ENCODE measurements around the gene ARHGEF3.

The ARHGEF3 gene

DNA sequence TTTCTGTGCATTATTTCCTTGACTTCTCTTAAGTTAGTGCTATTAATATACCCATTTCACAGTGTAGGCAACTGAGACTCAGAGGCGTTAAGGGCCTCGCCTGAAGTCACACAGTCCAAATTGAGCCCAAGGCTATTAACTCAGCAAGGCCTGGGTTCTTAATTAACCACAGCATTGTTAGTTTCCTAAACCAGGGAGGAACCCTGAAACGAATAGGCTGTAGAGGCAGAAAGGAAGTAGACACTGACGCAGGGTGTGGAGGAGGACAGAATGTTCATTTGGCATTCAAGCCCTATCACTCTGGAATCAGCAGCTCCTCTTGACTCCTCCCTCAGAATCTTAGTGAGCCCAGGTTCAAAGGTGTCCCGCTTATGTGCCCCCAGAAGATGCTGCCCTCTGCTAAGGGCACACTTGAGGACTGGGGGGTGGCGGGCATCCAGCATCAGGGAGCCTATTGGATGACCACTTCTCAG, 13.9 kb downstream of the ARHGEF3 start:
- H3K9ac ChIP-seq (ENCODE audit: low read depth, low read length) = no peak overlapping the region
- H3K9me3 ChIP-seq (ENCODE audit: insufficient read depth, low read depth, low read length) = no peaks in the 10 kb centered on the region
- no peak overlapping the region for H3K27ac ChIP-seq (ENCODE audit: low read length)
- H3K4me1 ChIP-seq (ENCODE audit: insufficient read depth, low read length) = no peaks in the 10 kb centered on the region; the same call in 1 of the 2 replicates
- H3K36me3 ChIP-seq (ENCODE audit: insufficient read depth, low read depth, low read length) = no peaks in the 10 kb centered on the region
- no peak overlapping the region for H3K4me3 ChIP-seq (ENCODE audit: low read length)
- H3K27me3 ChIP-seq (ENCODE audit: insufficient read depth, low read length) = no peaks in the 10 kb centered on the region

DNA sequence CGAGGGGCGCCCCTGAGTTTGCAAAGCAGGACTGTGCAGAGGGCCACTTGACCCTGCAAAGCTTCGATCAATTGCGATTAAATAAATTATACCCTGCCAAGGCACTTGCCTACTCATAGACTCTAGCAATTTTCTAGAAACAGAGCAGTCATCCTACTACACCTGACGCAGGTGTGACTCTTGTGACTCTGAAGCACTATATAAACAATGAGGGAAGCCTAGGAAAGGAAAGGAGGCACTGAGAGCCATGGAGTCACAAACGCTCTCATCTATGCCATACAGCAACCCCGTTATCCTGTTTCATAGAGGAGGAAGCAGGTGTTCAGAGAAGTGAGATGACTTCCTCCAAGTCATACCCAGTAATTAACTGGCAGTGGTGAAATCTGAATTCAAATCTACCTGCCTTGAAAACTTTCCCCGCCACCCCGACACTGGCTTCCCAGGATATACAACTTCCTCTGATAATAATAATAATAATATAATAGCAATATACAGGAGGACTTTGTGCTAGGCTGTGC, 14.4 kb downstream of the ARHGEF3 start:
- H3K27ac ChIP-seq (ENCODE audit: low read length) = no peak overlapping the region
- H3K27me3 ChIP-seq (ENCODE audit: insufficient read depth, low read length) = no peaks in the 10 kb centered on the region
- H3K36me3 ChIP-seq (ENCODE audit: insufficient read depth, low read depth, low read length) = no peaks in the 10 kb centered on the region
- H3K4me1 ChIP-seq (ENCODE audit: insufficient read depth, low read length) = no peaks in the 10 kb centered on the region; the same call in 1 of the 2 replicates
- no peak overlapping the region for H3K4me3 ChIP-seq (ENCODE audit: low read length)
- H3K9ac ChIP-seq (ENCODE audit: low read depth, low read length) = no peak overlapping the region
- no peaks in the 10 kb centered on the region for H3K9me3 ChIP-seq (ENCODE audit: insufficient read depth, low read depth, low read length)

DNA sequence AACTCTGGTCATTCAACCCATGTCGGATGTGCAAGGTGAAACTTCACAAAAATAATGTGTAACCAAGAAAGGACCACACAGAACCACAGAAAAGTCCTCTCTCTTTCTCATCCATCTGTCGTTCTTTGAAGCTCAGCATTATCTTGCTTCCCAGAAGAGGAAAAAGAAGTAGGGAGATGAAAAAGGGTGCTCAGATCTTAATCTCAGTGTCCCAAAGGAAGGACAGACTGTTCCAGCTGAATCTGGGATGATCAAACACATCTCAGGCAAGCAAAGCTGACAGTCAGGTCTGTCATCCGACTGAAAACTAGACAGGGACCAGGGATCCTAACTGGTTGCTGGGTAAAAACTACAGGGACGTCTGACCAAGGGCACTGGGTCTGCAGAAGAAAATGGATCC, 16.2 kb downstream of the ARHGEF3 start:
- Histone ChIP-seq H3K9me3 (ENCODE audit: insufficient read depth, low read depth, low read length) (no peaks in the 10 kb centered on the region), H3K4me1 (ENCODE audit: insufficient read depth, low read length) (no peaks in the 10 kb centered on the region; the same call in 1 of the 2 replicates), H3K4me3 (ENCODE audit: low read length) (no peak overlapping the region), H3K27ac (ENCODE audit: low read length) (no peak overlapping the region), H3K36me3 (ENCODE audit: insufficient read depth, low read depth, low read length) (no peaks in the 10 kb centered on the region), H3K9ac (ENCODE audit: low read depth, low read length) (no peak overlapping the region), H3K27me3 (ENCODE audit: insufficient read depth, low read length) (no peaks in the 10 kb centered on the region)

DNA sequence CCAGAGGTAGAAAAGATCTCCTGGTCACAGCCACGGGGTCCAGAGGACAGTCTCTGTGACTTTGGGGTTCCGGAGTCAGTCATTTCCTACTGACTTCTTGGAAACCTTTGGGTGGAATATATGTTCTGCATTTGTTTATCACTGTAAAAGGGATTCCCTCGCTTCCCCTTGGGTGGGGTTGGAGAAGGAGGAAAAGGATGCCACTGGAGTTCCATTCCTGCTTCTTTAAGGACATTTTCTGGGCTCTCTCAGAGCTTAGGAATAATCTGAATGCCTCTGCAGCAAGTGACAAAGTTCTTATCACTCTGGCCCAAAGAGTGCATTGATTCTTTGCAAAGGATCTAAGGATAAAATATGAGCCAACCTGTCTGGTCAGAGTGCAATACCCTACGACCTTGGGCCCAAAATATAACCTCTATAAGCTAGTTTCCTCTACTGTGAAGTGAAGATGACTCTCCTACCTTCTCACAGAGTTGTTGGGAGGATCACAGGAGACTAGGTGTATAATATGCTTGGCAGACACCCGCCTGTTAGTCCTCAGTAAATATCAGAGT, 17.2 kb downstream of the ARHGEF3 start:
- no peaks in the 10 kb centered on the region for H3K9me3 ChIP-seq (ENCODE audit: insufficient read depth, low read depth, low read length)
- H3K27ac ChIP-seq (ENCODE audit: low read length) = no peak overlapping the region
- H3K4me1 ChIP-seq (ENCODE audit: insufficient read depth, low read length) = no peaks in the 10 kb centered on the region; the same call in 1 of the 2 replicates
- H3K36me3 ChIP-seq (ENCODE audit: insufficient read depth, low read depth, low read length) = no peaks in the 10 kb centered on the region
- no peaks in the 10 kb centered on the region for H3K27me3 ChIP-seq (ENCODE audit: insufficient read depth, low read length)
- H3K4me3 ChIP-seq (ENCODE audit: low read length) = no peak overlapping the region
- H3K9ac ChIP-seq (ENCODE audit: low read depth, low read length) = no peak overlapping the region

DNA sequence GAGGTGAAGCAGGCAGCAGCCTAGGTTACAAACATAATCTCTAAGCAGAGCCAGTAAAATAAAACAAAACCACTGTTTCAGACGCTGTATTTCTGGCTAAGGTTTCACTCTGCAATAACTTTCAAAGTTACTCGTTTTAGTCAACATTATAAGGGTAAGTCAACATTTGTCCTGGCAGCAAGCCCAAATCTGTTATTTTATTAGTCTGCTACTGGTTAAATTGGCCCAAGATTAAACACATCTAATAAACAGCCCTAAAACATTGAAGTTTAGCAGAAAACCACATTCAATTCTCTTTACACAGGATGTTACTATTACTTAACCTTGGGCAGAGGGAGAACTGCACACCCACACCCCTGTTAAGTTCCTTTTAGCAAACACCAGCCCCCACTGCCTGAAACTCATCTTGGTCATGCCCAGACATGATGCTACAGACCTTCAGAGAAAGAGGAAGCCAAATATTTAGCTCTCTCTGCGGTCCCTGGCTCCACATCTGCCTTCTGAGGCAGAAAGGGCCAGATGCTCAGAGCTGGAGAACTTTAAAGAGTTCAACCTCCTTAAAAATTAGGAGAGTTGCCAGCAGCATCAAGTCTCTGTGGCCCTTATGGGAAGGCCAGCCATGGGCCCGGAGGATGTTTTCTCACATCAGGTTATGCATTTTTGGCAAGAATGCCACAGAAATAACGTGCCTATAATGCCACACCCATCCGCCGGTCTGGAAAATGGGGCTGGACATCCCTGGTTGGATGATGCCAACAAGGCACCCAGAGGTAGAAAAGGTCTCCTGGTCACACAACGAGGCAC, 17.9 kb downstream of the ARHGEF3 start:
- no peak overlapping the region for H3K27ac ChIP-seq (ENCODE audit: low read length)
- no peaks in the 10 kb centered on the region; the same call in 1 of the 2 replicates for H3K4me1 ChIP-seq (ENCODE audit: insufficient read depth, low read length)
- H3K36me3 ChIP-seq (ENCODE audit: insufficient read depth, low read depth, low read length) = no peaks in the 10 kb centered on the region
- no peaks in the 10 kb centered on the region for H3K27me3 ChIP-seq (ENCODE audit: insufficient read depth, low read length)
- no peak overlapping the region for H3K9ac ChIP-seq (ENCODE audit: low read depth, low read length)
- no peak overlapping the region for H3K4me3 ChIP-seq (ENCODE audit: low read length)
- H3K9me3 ChIP-seq (ENCODE audit: insufficient read depth, low read depth, low read length) = no peaks in the 10 kb centered on the region

DNA sequence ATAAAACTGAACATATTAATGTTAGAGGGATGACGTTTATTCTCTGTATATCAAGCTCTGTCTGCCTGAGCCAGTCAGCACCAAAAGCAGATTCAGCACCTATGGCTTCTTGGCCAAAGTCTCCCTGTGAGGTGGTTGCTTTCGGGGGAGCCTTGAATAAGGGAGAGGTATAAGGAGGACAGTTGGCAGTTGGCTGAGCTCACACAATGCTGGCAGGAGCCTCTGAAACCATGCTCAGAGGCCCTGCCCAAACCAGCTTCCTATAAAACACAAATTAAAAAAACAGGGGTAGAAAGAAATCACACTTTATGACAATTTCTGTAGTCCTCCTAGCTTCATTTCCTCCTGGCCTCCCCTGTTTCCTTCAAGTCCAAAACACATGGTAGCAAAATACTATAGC, 18.8 kb downstream of the ARHGEF3 start:
- no peak overlapping the region for H3K9ac ChIP-seq (ENCODE audit: low read depth, low read length)
- H3K4me3 ChIP-seq (ENCODE audit: low read length) = no peak overlapping the region
- no peak overlapping the region for H3K27ac ChIP-seq (ENCODE audit: low read length)
- no peaks in the 10 kb centered on the region for H3K36me3 ChIP-seq (ENCODE audit: insufficient read depth, low read depth, low read length)
- no peaks in the 10 kb centered on the region for H3K27me3 ChIP-seq (ENCODE audit: insufficient read depth, low read length)
- no peaks in the 10 kb centered on the region for H3K9me3 ChIP-seq (ENCODE audit: insufficient read depth, low read depth, low read length)
- H3K4me1 ChIP-seq (ENCODE audit: insufficient read depth, low read length) = no peaks in the 10 kb centered on the region; the same call in 1 of the 2 replicates

DNA sequence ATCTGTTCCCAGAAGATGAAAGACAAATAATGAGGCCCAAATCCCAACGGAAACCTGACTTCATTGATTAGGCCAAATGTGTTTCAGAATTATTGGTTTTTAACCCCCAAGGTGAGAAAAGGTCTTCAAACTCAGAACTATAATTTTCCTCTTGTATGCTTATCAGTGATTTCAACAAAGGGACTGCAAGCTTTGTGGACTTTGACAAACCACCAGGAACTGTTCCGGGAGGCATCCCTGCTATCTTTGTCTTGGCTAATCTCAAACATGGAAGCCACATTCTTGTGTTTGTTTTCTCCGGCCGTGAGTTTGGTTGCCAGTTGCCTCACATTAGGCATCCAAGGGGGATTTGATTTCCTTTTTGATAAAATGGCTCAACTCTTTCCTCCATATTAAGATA, 19.5 kb downstream of the ARHGEF3 start:
- H3K9ac ChIP-seq (ENCODE audit: low read depth, low read length) = no peak overlapping the region
- no peaks in the 10 kb centered on the region for H3K27me3 ChIP-seq (ENCODE audit: insufficient read depth, low read length)
- H3K4me1 ChIP-seq (ENCODE audit: insufficient read depth, low read length) = no peaks in the 10 kb centered on the region; the same call in 1 of the 2 replicates
- no peak overlapping the region for H3K4me3 ChIP-seq (ENCODE audit: low read length)
- H3K27ac ChIP-seq (ENCODE audit: low read length) = no peak overlapping the region
- no peaks in the 10 kb centered on the region for H3K9me3 ChIP-seq (ENCODE audit: insufficient read depth, low read depth, low read length)
- H3K36me3 ChIP-seq (ENCODE audit: insufficient read depth, low read depth, low read length) = no peaks in the 10 kb centered on the region

DNA sequence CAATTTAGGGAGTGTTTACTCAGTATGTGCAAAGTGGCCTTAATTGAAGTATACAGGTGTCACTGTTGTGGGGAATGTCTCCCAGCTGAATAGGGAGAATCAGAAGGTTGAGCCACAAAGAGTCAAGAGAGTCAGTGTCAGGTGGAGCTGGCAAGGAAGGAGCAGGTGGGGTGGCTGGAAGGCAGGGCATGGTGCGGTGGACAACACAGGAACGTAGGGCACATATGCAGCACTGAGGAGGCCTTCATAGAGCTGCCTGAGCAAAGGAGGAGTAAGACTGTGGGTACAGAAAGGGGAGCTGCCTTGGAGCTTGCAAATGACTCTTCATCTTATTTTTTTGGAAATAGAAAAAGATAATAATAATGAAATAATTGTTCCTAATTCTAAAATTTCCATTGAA, 20.0 kb downstream of the ARHGEF3 start:
- no peak overlapping the region for H3K27ac ChIP-seq (ENCODE audit: low read length)
- H3K36me3 ChIP-seq (ENCODE audit: insufficient read depth, low read depth, low read length) = no peaks in the 10 kb centered on the region
- no peak overlapping the region for H3K4me3 ChIP-seq (ENCODE audit: low read length)
- no peaks in the 10 kb centered on the region for H3K9me3 ChIP-seq (ENCODE audit: insufficient read depth, low read depth, low read length)
- H3K27me3 ChIP-seq (ENCODE audit: insufficient read depth, low read length) = no peaks in the 10 kb centered on the region
- no peaks in the 10 kb centered on the region; the same call in 1 of the 2 replicates for H3K4me1 ChIP-seq (ENCODE audit: insufficient read depth, low read length)
- H3K9ac ChIP-seq (ENCODE audit: low read depth, low read length) = no peak overlapping the region

DNA sequence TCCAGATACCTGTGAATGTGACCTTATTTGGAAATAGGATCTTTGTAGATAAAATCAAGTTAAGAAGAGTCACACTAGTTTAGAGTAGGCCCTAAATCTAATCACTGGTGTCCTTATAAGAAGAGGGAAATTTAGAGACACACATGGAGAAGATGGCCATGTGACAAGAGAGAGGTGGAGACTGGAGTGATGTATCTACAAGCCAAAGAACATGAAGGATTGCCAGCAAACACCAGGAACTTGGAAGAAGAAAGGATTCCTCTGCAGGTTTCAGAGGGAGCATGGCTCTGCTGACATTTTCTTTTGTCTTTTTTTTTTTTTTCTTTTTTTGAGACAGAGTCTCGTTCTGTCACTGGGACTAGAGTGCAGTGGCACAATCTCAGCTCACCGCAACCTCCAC, 20.8 kb downstream of the ARHGEF3 start:
- H3K27ac ChIP-seq (ENCODE audit: low read length) = no peak overlapping the region
- H3K4me3 ChIP-seq (ENCODE audit: low read length) = no peak overlapping the region
- no peaks in the 10 kb centered on the region for H3K36me3 ChIP-seq (ENCODE audit: insufficient read depth, low read depth, low read length)
- H3K27me3 ChIP-seq (ENCODE audit: insufficient read depth, low read length) = no peaks in the 10 kb centered on the region
- H3K9me3 ChIP-seq (ENCODE audit: insufficient read depth, low read depth, low read length) = no peaks in the 10 kb centered on the region
- H3K4me1 ChIP-seq (ENCODE audit: insufficient read depth, low read length) = no peaks in the 10 kb centered on the region; the same call in 1 of the 2 replicates
- no peak overlapping the region for H3K9ac ChIP-seq (ENCODE audit: low read depth, low read length)

DNA sequence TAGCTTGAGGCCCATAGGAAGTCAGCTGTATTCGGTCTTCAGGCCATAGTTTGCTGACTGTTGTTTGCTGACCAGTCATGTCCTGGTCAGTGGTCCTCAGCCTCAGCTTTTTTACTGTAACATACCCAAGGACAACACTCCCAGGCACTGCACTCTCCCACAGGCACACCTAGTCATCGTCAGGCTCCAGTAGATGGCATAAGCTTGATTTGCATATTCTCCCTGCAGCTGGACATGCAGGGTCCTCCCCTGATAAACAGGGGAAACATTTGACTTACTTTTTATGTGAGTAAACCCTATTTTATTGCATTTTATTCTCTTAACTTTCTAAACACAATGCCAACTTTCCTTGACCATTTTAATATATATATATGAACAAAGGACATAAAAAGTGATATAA, 22.9 kb downstream of the ARHGEF3 start:
- Histone ChIP-seq H3K9ac (ENCODE audit: low read depth, low read length) (no peak overlapping the region), H3K9me3 (ENCODE audit: insufficient read depth, low read depth, low read length) (no peaks in the 10 kb centered on the region), H3K27ac (ENCODE audit: low read length) (no peak overlapping the region), H3K27me3 (ENCODE audit: insufficient read depth, low read length) (no peaks in the 10 kb centered on the region), H3K36me3 (ENCODE audit: insufficient read depth, low read depth, low read length) (no peaks in the 10 kb centered on the region), H3K4me3 (ENCODE audit: low read length) (no peak overlapping the region), H3K4me1 (ENCODE audit: insufficient read depth, low read length) (no peaks in the 10 kb centered on the region; the same call in 1 of the 2 replicates)

DNA sequence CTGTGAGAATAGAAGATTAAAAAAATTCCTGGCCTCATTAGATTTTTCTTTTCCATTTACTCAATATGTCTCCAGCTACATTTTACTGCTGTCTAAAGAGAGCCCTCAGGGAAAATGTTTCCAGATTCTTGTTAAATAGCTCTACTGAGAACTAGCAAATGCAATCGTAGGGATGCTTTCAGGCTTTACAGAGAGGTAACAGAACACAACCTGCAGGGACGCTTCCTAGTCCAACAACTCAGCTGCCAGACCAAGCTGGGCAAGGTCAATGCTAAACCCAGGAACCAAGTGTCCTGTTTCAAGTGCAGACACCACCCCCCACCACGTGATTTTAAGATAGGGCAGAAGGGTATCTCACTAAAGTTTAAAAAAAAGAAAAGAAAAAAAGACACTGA, 25.2 kb downstream of the ARHGEF3 start:
- no peak overlapping the region for H3K9ac ChIP-seq (ENCODE audit: low read depth, low read length)
- no peaks in the 10 kb centered on the region for H3K9me3 ChIP-seq (ENCODE audit: insufficient read depth, low read depth, low read length)
- H3K27ac ChIP-seq (ENCODE audit: low read length) = no peak overlapping the region
- no peaks in the 10 kb centered on the region for H3K4me1 ChIP-seq (ENCODE audit: insufficient read depth, low read length)
- no peaks in the 10 kb centered on the region for H3K27me3 ChIP-seq (ENCODE audit: insufficient read depth, low read length)
- H3K36me3 ChIP-seq (ENCODE audit: insufficient read depth, low read depth, low read length) = no peaks in the 10 kb centered on the region
- no peak overlapping the region for H3K4me3 ChIP-seq (ENCODE audit: low read length)
